GM19328 (cell line): ENCODE data around the gene KAZN.

Experiments
- ATAC-seq: cut with Tn5 transposase; IDR thresholded peaks from one replicate; pipeline ENCODE4 v1.9.1; 2021; ENCODE audit warnings: mild to moderate bottlenecking, moderate library complexity; ENCODE audit not compliant: unreplicated experiment

Gene KAZN

GRCh38 chr1:14945132-14946010 is 346.9 kb downstream of the KAZN start:
- no peak for ATAC-seq

GRCh38 chr1:14946011-14946359 is 347.5 kb downstream of the KAZN start:
- no peak for ATAC-seq

GRCh38 chr1:14946684-14947238 is 348.3 kb downstream of the KAZN start:
- no peak for ATAC-seq

GRCh38 chr1:14947421-14947820 is 348.9 kb downstream of the KAZN start:
- no peak for ATAC-seq

GRCh38 chr1:14948112-14948652 is 349.7 kb downstream of the KAZN start:
- no peak for ATAC-seq

- ATAC-seq, result no peak
Observed at GRCh38 chr1:14949270-14949835, 350.9 kb downstream of the KAZN start.

- ATAC-seq, result no peak
Observed at GRCh38 chr1:14949836-14950713, 351.6 kb downstream of the KAZN start.

GRCh38 chr1:14951766-14952165 is 353.3 kb downstream of the KAZN start:
- no peak for ATAC-seq

- no peak for ATAC-seq
Observed at GRCh38 chr1:14952626-14953314, 354.3 kb downstream of the KAZN start.

- no peak for ATAC-seq
Observed at GRCh38 chr1:14954210-14954609, 355.7 kb downstream of the KAZN start.

- ATAC-seq, result no peak
Observed at GRCh38 chr1:14954930-14955329, 356.4 kb downstream of the KAZN start.

GRCh38 chr1:14955402-14955801 is 356.9 kb downstream of the KAZN start:
- no peak for ATAC-seq

GRCh38 chr1:14955976-14956375 is 357.5 kb downstream of the KAZN start:
- no peak for ATAC-seq

GRCh38 chr1:14956579-14957195 is 358.2 kb downstream of the KAZN start:
- no peak for ATAC-seq

- ATAC-seq, result no peak
Observed at GRCh38 chr1:14957375-14958098, 359.1 kb downstream of the KAZN start.

- no peak for ATAC-seq
Observed at GRCh38 chr1:14958249-14959058, 360.0 kb downstream of the KAZN start.

GRCh38 chr1:14959059-14959694 is 360.7 kb downstream of the KAZN start:
- ATAC-seq, result no peak

- ATAC-seq, result no peak
Observed at GRCh38 chr1:14961661-14962267, 363.3 kb downstream of the KAZN start.
